CD14-positive monocyte (primary cell): Measurements from ENCODE around the gene COA3. TPM values are rescaled to one million over a fixed set of nuclear protein-coding genes. Genes with fewer than 3 reads are reported as not detected.
A peak's percentile ranks its signal among the peaks of the same experiment; 100 is the strongest.

ENCODE experiments used
- DNase-seq, 3 donors: peaks; one replicate each; pipeline ENCODE4 v3.0.0-alpha.2; 2011 to 2022
- H2AFZ ChIP-seq: 2 replicates; pipeline ENCODE4 v1.6.0; 2012; ENCODE audit warnings: mild to moderate bottlenecking, low read depth, low read length, inconsistent platforms; ENCODE audit not compliant: insufficient read depth, poor library complexity, severe bottlenecking
- H3K27ac ChIP-seq, 2 donors: 1 replicate in 1 of 2; 2 replicates in 1 of 2; pipeline ENCODE4 v1.5.1; 2012 to 2013; ENCODE audit warnings: low read length in 2 of 2, control low read depth in 1 of 2, inconsistent platforms in 1 of 2, low read depth in 1 of 2, mild to moderate bottlenecking in 1 of 2
- H3K27me3 ChIP-seq, 2 donors: one replicate each; pipeline versions ENCODE4 v1.6.0 to v1.6.1; 2011 to 2013; ENCODE audit warnings: low read length in 2 of 2; ENCODE audit not compliant: control insufficient read depth in 2 of 2, insufficient read depth in 2 of 2
- H3K36me3 ChIP-seq, 2 donors: replicated peaks in 1 of 2; 1 replicate in 1 of 2; 2 replicates in 1 of 2; pipeline versions ENCODE4 v1.5.1 to v1.6.1; 2012 to 2013; ENCODE audit warnings: low read length in 2 of 2, control low read depth in 1 of 2, inconsistent platforms in 1 of 2, mild to moderate bottlenecking in 1 of 2; ENCODE audit not compliant: insufficient read depth in 2 of 2, control insufficient read depth in 1 of 2
- H3K4me1 ChIP-seq, 2 donors: 1 replicate in 1 of 2; 2 replicates in 1 of 2; pipeline versions ENCODE4 v1.5.1 to v1.6.1; 2012 to 2013; ENCODE audit warnings: low read length in 2 of 2, control low read depth in 1 of 2, inconsistent platforms in 1 of 2, mild to moderate bottlenecking in 1 of 2, moderate library complexity in 1 of 2; ENCODE audit not compliant: insufficient read depth in 2 of 2, control insufficient read depth in 1 of 2
- H3K4me2 ChIP-seq: replicated peaks from 2 replicates; pipeline ENCODE3; 2012; ENCODE audit warnings: low read length, moderate library complexity, mild to moderate bottlenecking; ENCODE audit not compliant: poor library complexity, severe bottlenecking; ENCODE audit errors: extremely low read depth
- H3K4me3 ChIP-seq, 3 experiments: fragments of 200-600 bp in 1 of 3; sonication (generic) in 1 of 3; replicated peaks in 1 of 3; 1 replicate in 2 of 3; 2 replicates in 1 of 3; pipeline ENCODE4 v1.5.1; 2011 to 2013; ENCODE audit warnings: low read length in 3 of 3, mild to moderate bottlenecking in 3 of 3, control low read depth in 2 of 3, low read depth in 2 of 3, inconsistent platforms in 1 of 3, moderate library complexity in 1 of 3
- H3K79me2 ChIP-seq: 2 replicates; pipeline ENCODE4 v1.6.0; 2012; ENCODE audit warnings: mild to moderate bottlenecking, control low read depth, inconsistent platforms, low read length, moderate library complexity; ENCODE audit not compliant: insufficient read depth
- H3K9ac ChIP-seq: 2 replicates; pipeline ENCODE4 v1.6.0; 2017; ENCODE audit warnings: low read length, mild to moderate bottlenecking; ENCODE audit not compliant: insufficient read depth, poor library complexity, severe bottlenecking
- H3K9me3 ChIP-seq, 2 donors: replicated peaks in 1 of 2; 1 replicate in 1 of 2; 2 replicates in 1 of 2; pipeline versions ENCODE4 v1.5.1 to v1.6.1; 2012 to 2013; ENCODE audit warnings: low read length in 2 of 2, control low read depth in 1 of 2; ENCODE audit not compliant: control insufficient read depth in 1 of 2, insufficient read depth in 1 of 2
- H4K20me1 ChIP-seq: 2 replicates; pipeline ENCODE4 v1.6.0; 2012; ENCODE audit warnings: mild to moderate bottlenecking, low read length, control low read depth, moderate library complexity; ENCODE audit not compliant: insufficient read depth
- H3K27ac Mint-ChIP-seq, 7 donors: one replicate each; pipeline ENCODE4 v1.8.0; 2020; ENCODE audit warnings: mild to moderate bottlenecking in 7 of 7, mixed read lengths in 7 of 7, moderate library complexity in 6 of 7, inconsistent platforms in 2 of 7
- H3K27me3 Mint-ChIP-seq, 3 donors: one replicate each; pipeline ENCODE4 v1.8.0; 2021 to 2022; ENCODE audit warnings: low read depth in 3 of 3, mild to moderate bottlenecking in 3 of 3, mixed read lengths in 3 of 3, moderate library complexity in 3 of 3, inconsistent platforms in 1 of 3
- H3K36me3 Mint-ChIP-seq, 2 donors: one replicate each; pipeline ENCODE4 v1.8.0; 2020; ENCODE audit warnings: mixed read lengths in 2 of 2, inconsistent platforms in 1 of 2, mild to moderate bottlenecking in 1 of 2
- H3K4me1 Mint-ChIP-seq: one replicate; pipeline ENCODE4 v1.8.0; 2020; ENCODE audit warnings: mild to moderate bottlenecking, mixed read lengths
- H3K4me3 Mint-ChIP-seq, 2 donors: one replicate each; pipeline ENCODE4 v1.8.0; 2020; ENCODE audit warnings: mild to moderate bottlenecking in 2 of 2, mixed read lengths in 2 of 2, moderate library complexity in 1 of 2
- H3K9me3 Mint-ChIP-seq, 7 donors: one replicate each; pipeline ENCODE4 v1.8.0; 2020 to 2022; ENCODE audit warnings: mixed read lengths in 7 of 7, mild to moderate bottlenecking in 6 of 7, moderate library complexity in 6 of 7, inconsistent platforms in 2 of 7
- WGBS: methylation state at CpG from one replicate; pipeline ENCODE4 v1.1.5; 2013; ENCODE audit warnings: missing lambda C conversion rate; ENCODE audit not compliant: insufficient coverage; 5-methylcytosine and 5-hydroxymethylcytosine counted together
- intact Hi-C, 2 donors: fragments of 100-400 bp; cut with micrococcal nuclease; formaldehyde crosslinking; loops; one replicate each; pipeline versions ENCODE4 v1.15.0 to v1.15.1; 2023
- polyA plus RNA-seq, 3 donors: library from polyadenylated mRNA; depleted of rRNA in 1 of 3; unstranded in 2 of 3; stranded (reverse) in 1 of 3; fragments of 300-500 nt in 2 of 3; fragments of >200 nt in 1 of 3; fragmentation: Illumina TruSeq in 2 of 3; gene quantifications; 1 replicate in 2 of 3; 2 replicates in 1 of 3; pipeline ENCODE4 v1.2.3, GENCODE V29; 2012 to 2021
- TF ChIP-seq, protein P1 (sequence below): fragments of 200-600 bp; IDR thresholded peaks from one replicate; pipeline ENCODE4 v1.8.0; 2022; ENCODE audit warnings: antibody characterized with exemption, mild to moderate bottlenecking

COA3 gene
- polyA plus RNA-seq, 3 donors: 21.5 to 171 (median 156) TPM

DNA sequence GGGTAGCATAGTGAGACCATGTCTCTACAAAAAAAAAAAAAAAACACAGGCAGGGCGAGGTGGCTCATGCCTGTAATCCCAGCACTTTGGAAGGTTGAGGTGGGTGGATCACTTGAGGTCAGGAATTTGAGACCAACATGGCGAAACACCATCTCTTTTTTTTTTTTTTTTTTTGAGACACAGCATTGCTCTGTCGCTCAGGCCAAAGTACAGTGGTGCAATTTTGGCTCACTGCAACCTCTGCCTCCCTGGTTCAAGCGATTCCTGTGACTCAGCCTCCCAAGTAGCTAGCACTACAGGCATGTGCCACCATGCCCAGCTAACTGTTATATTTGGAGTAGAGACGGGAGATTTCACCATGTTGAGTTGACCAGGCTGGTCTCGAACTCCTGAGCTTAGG is 32.4 kb downstream of the COA3 start:
- peaks cover 0 to 9% of the 10 kb centered on the region in 2 donors for H3K9me3 ChIP-seq
- no peaks in the 10 kb centered on the region for H3K79me2 ChIP-seq
- peaks cover 0 to 5% (median 0%) of the 10 kb centered on the region in 7 donors for H3K9me3 Mint-ChIP-seq
- no peak overlapping the region for H3K4me3 Mint-ChIP-seq
- H2AFZ ChIP-seq: no peak overlapping the region
- no peak overlapping the region for H3K4me3 ChIP-seq
- WGBS: 100% methylated on average over 1 of the region's 6 CpGs
- no peaks in the 10 kb centered on the region for H4K20me1 ChIP-seq
- H3K27ac ChIP-seq: no peak overlapping the region
- no peak overlapping the region for H3K27ac Mint-ChIP-seq
- H3K36me3 ChIP-seq: no peaks in the 10 kb centered on the region
- peaks cover 6% of the 10 kb centered on the region in 2 donors for H3K4me1 ChIP-seq
- no peak overlapping the region for H3K4me2 ChIP-seq
- peaks cover 3% of the 10 kb centered on the region for H3K4me1 Mint-ChIP-seq
- H3K9ac ChIP-seq: no peak overlapping the region
- H3K36me3 Mint-ChIP-seq: peaks cover 0 to 4% of the 10 kb centered on the region in 2 donors
- DNase-seq: no peak
- intact Hi-C loops: no loop called here
- TF ChIP-seq, protein P1, sequence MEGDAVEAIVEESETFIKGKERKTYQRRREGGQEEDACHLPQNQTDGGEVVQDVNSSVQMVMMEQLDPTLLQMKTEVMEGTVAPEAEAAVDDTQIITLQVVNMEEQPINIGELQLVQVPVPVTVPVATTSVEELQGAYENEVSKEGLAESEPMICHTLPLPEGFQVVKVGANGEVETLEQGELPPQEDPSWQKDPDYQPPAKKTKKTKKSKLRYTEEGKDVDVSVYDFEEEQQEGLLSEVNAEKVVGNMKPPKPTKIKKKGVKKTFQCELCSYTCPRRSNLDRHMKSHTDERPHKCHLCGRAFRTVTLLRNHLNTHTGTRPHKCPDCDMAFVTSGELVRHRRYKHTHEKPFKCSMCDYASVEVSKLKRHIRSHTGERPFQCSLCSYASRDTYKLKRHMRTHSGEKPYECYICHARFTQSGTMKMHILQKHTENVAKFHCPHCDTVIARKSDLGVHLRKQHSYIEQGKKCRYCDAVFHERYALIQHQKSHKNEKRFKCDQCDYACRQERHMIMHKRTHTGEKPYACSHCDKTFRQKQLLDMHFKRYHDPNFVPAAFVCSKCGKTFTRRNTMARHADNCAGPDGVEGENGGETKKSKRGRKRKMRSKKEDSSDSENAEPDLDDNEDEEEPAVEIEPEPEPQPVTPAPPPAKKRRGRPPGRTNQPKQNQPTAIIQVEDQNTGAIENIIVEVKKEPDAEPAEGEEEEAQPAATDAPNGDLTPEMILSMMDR: no peak
- peaks cover 36 to 46% (median 37%) of the 10 kb centered on the region in 3 donors for H3K27me3 Mint-ChIP-seq
- peaks cover 15 to 19% of the 10 kb centered on the region in 2 donors for H3K27me3 ChIP-seq

DNA sequence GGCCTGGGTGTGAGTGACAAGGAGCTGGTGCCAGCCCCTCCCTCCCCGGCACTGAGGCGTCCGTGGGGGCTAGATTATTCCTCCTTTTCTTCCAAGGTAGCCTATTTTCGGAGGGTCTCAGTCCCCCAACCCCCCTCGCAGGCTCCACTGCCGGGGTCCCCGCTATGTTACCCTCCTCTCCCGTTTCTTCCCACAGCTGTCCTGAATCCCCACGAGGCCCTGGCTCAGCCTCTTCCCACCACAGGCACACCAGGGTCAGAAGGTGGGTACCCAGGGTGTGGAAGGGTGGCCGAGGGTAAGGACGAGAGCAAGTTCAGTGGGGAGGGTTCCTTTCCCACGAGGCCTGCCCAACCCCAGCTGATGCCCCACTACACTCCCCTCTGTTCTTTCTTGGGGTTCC is 36.9 kb downstream of the COA3 start:
- WGBS: 47% methylated on average over 3 of the region's 12 CpGs
- Mint-ChIP-seq H3K4me1 (peaks cover 18% of the 10 kb centered on the region), H3K36me3 (peaks cover 0 to 6% of the 10 kb centered on the region in 2 donors), H3K27me3 (peaks cover 47 to 61% (median 54%) of the 10 kb centered on the region in 3 donors), H3K27ac (no peak overlapping the region), H3K4me3 (peak overlapping the region in 1 of 2 donors; percentile 78), H3K9me3 (peaks cover 0 to 9% (median 3%) of the 10 kb centered on the region in 7 donors)
- Histone ChIP-seq H4K20me1 (no peaks in the 10 kb centered on the region), H2AFZ (peak overlapping the region; percentile 53), H3K27ac (no peak overlapping the region), H3K9me3 (peaks cover 5 to 9% of the 10 kb centered on the region in 2 donors), H3K4me2 (peak overlapping the region; percentile 57), H3K36me3 (no peaks in the 10 kb centered on the region), H3K79me2 (no peaks in the 10 kb centered on the region), H3K9ac (no peak overlapping the region), H3K4me1 (peaks cover 21% of the 10 kb centered on the region in 2 donors), H3K4me3 (peak overlapping the region in 1 of 3 experiments; percentile 59), H3K27me3 (peaks cover 30 to 39% of the 10 kb centered on the region in 2 donors)
- intact Hi-C loops: loop anchor here (2.0 kb wide), 2 partner anchors 37 to 183 kb away; no protein-coding TSS in a partner anchor
- TF ChIP-seq, protein P1: no peak
- no peak for DNase-seq
